ENCODE measurements around the gene FZD10.

FZD10 gene

DNA sequence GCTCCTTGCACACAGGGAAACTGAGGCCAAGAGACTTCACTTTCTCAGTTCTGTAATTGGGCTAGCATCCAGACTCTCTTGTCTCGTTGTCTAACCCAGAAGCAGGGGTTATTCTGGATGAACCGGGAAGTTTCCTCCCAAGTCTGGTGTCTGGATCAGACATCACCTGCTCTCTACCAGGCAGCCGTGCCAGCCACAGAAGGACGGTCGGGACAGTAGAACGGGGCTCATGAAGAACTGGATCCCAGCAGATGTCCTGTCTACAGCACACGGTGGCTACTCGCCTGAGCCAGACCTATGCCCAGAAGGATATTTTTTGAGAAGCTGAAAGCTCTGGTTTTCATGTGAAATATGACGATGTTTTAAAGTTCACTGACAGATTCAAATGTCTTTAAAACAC is 19.1 kb upstream of the FZD10 start:
- no peak overlapping the region for H3K4me3 ChIP-seq (replicated peaks in 1 of 2; ENCODE audit: low read depth in 2 of 2, low read length in 2 of 2)
- TF ChIP-seq, protein P1, sequence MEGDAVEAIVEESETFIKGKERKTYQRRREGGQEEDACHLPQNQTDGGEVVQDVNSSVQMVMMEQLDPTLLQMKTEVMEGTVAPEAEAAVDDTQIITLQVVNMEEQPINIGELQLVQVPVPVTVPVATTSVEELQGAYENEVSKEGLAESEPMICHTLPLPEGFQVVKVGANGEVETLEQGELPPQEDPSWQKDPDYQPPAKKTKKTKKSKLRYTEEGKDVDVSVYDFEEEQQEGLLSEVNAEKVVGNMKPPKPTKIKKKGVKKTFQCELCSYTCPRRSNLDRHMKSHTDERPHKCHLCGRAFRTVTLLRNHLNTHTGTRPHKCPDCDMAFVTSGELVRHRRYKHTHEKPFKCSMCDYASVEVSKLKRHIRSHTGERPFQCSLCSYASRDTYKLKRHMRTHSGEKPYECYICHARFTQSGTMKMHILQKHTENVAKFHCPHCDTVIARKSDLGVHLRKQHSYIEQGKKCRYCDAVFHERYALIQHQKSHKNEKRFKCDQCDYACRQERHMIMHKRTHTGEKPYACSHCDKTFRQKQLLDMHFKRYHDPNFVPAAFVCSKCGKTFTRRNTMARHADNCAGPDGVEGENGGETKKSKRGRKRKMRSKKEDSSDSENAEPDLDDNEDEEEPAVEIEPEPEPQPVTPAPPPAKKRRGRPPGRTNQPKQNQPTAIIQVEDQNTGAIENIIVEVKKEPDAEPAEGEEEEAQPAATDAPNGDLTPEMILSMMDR (IDR thresholded peaks at IDR 0.05; ENCODE audit: low read depth, low read length), result no peak
- no peak for DNase-seq (ENCODE audit: low read depth in 2 of 2)

DNA sequence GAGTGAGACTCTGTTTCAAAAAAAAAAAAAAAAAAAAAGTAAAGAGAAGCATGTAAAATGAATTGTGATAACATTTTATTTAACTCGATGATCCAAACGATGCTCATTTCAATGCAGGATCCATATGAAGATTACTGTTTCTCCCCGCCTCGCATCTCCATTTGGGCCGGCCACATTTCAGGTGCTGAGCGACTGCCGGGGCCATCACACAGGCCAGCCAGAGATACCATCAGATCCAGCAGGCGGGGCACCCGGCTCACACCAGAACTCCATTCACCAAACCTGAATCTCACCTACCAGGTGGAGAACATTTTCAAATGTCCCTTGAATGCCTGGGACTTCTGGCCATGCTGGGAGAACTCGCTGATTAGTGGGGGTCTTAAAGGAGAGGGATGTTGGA is 18.0 kb upstream of the FZD10 start:
- no peak overlapping the region for H3K4me3 ChIP-seq (replicated peaks in 1 of 2; ENCODE audit: low read depth in 2 of 2, low read length in 2 of 2)
- DNase-seq (ENCODE audit: low read depth in 2 of 2), result no peak
- TF ChIP-seq, protein P1 (IDR thresholded peaks at IDR 0.05; ENCODE audit: low read depth, low read length), result no peak

DNA sequence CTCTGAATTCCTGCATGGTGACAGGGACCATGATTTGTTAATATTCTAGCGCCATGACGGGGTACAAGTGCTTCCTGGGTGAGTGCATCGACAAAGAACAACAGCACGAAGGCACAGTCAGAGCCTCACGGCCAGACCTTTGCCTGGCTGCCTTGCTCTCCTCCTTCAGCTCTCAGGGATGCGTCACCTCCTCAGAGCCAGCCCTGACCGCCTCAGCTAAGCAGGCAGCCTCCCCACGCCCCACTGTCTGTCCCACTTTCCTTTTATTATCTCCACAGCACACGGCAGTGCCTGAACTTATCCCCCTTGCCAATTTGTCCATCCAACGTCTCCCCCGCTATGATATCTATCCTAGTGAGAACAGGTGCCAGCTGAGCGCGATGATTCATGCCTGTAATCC is 16.5 kb upstream of the FZD10 start:
- TF ChIP-seq, protein P1 (IDR thresholded peaks at IDR 0.05; ENCODE audit: low read depth, low read length), result no peak
- no peak for DNase-seq (ENCODE audit: low read depth in 2 of 2)
- H3K4me3 ChIP-seq (replicated peaks in 1 of 2; ENCODE audit: low read depth in 2 of 2, low read length in 2 of 2), result no peak overlapping the region

DNA sequence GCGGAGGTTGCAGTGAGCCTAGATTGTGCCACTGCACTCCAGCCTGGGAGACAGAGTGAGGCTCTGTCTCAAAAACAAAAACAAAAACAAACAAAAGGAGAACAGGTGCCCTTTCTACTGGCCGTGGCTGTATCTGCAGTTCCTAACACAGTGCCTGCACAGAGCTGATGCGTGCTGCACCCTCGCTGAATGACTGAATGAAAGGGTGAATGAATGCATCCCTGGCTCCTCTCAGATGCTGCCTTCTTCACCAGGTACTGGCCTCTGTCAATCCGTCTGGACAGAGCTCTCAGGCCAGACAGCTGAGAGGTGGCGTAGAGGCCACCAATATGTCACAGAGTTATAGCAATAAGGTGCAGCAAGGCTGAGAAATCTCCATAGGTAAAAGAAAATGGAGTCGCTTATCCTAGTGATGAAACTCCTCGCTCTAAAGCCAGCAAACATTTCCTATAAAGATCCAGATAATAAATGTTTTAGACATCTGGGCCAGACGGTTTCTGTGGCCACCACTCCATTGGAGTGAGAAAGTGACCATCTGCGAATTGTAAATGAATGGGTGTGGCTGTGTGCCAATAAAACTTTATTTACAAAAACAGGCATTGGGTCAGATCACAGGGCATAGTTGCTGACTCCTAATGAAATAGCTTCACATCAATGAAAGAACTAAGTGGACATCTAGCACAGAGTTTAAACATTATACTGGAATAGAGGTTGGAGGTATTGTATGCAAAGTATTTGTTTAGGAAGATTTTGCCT is 15.9 kb upstream of the FZD10 start:
- H3K4me3 ChIP-seq (replicated peaks in 1 of 2; ENCODE audit: low read depth in 2 of 2, low read length in 2 of 2), result no peak overlapping the region
- TF ChIP-seq, protein P1 (IDR thresholded peaks at IDR 0.05; ENCODE audit: low read depth, low read length), result no peak
- no peak for DNase-seq (ENCODE audit: low read depth in 2 of 2)

DNA sequence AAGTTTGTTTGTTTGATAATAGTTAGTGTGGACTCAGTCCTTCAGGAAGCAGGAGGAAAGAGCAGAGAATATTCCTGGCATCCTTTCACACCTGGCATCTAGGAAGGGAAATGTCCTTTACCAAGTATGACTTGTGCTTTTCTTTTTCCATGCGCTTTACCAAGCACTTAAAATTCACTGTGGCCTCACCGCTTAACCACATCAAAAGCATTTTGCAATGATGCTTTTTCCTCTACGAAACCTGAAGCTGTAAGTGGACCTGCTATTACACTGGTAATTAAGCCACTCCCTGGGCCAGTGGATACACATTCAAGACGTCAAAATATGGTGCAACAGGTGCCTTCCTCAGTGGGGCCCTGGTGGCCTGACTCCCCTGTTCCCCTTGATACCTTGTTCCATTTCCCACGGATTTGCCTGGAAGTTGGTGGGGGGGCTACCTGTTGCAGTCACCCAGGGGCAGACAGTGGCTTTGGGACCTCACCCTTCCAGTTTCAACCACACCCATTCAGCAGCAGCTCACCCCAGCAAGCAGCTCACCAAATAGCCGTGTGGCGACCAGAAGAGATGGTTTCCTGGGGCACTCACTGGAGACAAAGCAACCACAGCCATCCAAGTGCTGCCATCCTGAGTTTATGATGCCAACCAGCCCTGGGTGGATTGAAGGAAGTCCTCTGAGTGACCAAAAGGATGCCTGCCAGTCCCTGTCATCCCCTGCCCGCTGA is 14.2 kb upstream of the FZD10 start:
- DNase-seq (ENCODE audit: low read depth in 2 of 2), result no peak
- TF ChIP-seq, protein P1 (IDR thresholded peaks at IDR 0.05; ENCODE audit: low read depth, low read length), result no peak
- H3K4me3 ChIP-seq (replicated peaks in 1 of 2; ENCODE audit: low read depth in 2 of 2, low read length in 2 of 2), result no peak overlapping the region

DNA sequence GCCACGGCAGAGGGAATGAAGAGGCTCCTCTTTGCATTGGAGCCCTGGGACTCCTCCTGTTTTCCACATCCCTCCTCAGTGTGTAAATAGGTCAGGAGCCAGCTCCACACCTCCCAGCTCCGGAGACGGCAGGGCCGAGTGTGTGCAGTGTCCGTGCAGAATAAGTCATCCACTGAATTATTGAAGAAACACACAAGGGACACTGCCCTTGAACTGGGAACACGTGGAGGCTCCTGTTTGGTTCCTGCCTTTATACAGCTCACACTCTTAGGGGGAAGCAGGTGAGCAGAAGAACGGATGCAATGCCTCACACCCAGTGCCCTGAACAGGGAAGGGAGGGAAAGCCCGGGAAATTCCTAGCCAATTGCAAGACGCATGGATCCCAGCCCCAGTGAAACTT is 10.4 kb upstream of the FZD10 start:
- H3K4me3 ChIP-seq (replicated peaks in 1 of 2; ENCODE audit: low read depth in 2 of 2, low read length in 2 of 2), result no peak overlapping the region
- DNase-seq (ENCODE audit: low read depth in 2 of 2), result no peak
- TF ChIP-seq, protein P1 (IDR thresholded peaks at IDR 0.05; ENCODE audit: low read depth, low read length), result no peak

All from cardiac fibroblast (primary cell).